Measurements from ENCODE around the gene SPTBN5.

DNA sequence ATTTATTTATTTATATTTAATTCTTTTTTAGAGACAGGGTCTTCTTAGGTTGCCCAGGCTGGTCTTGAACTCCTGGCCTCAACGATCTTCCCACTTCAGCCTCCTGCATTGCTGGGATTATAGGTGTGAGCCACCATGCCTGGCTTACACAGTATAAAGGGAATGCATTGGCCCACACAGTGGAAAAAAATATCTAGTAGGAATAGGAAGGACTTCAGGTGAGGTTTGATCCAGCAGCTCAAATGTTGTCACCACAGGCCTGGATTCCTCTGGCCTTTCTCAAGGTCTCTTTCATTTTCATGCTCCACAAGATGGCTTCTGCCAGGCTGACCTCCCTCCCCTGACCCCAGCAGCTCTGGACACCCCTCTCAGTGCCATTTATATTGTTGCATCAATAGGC lies 2.1 kb upstream of the SPTBN5 start:
- TF ChIP-seq POLR2AphosphoS5 (IDR thresholded peaks at IDR 0.05; ENCODE audit: low read depth, low read length) (no peak), POLR2A (IDR thresholded peaks at IDR 0.05; ENCODE audit: low read depth, low read length) (no peak), TAF1 (IDR thresholded peaks at IDR 0.05; ENCODE audit: borderline replicate concordance, low read depth, low read length) (no peak)
